ENCODE measurements around the gene CTLA4. TPM values are rescaled to one million over a fixed set of nuclear protein-coding genes. Genes with fewer than 3 reads are reported as not detected.

Gene CTLA4
- total RNA-seq, 2 experiments from 2014 or later = not detected

- BruUV-seq (replicated peaks) = no TSS peak
- Histone ChIP-seq H4K20me1 (ENCODE audit: insufficient read depth, low read length) (no peaks in the 10 kb centered on the region), H2AFZ (ENCODE audit: low read length) (no peak overlapping the region), H3K36me3 (ENCODE audit: insufficient read depth, low read length) (no peaks in the 10 kb centered on the region), H3K4me3 (ENCODE audit: low read depth, low read length, poor library complexity, severe bottlenecking) (no peak overlapping the region), H3K27ac (ENCODE audit: low read depth, low read length, poor library complexity, severe bottlenecking) (no peak overlapping the region), H3K4me1 (ENCODE audit: insufficient read depth, low read length, poor library complexity, severe bottlenecking) (peaks cover 16% of the 10 kb centered on the region), H3K9me3 (ENCODE audit: low read length) (peaks cover 7% of the 10 kb centered on the region; the same call in 1 of the 2 replicates), H3K9me2 (ENCODE audit: insufficient read depth, low read length) (no peaks in the 10 kb centered on the region), H3K4me2 (ENCODE audit: low read length) (no peak overlapping the region), H3K79me2 (ENCODE audit: insufficient read depth, low read depth, low read length) (no peaks in the 10 kb centered on the region)
- TF ChIP-seq EZH2phosphoT487 (IDR thresholded peaks at IDR 0.05; ENCODE audit: borderline replicate concordance, low read depth, low read length) = no peak
- TF ChIP-seq CTCF (conservative IDR thresholded peaks at IDR 0.05; ENCODE audit: low read length) = no peak
- no peak for DNase-seq (ENCODE audit: low spot score)
- ChIA-PET POLR2A (no interaction called here), CTCF (ENCODE audit: unreplicated experiment) (no interaction called here)
- intact Hi-C loops (cut with micrococcal nuclease; ENCODE audit: unreplicated experiment) = no loop called here
Measured at GRCh38 chr2:203823173-203823572, 44.4 kb upstream of the CTLA4 start.

- no peak for DNase-seq (ENCODE audit: low spot score)
- Histone ChIP-seq H2AFZ (ENCODE audit: low read length) (no peak overlapping the region), H3K9me2 (ENCODE audit: insufficient read depth, low read length) (no peaks in the 10 kb centered on the region), H3K79me2 (ENCODE audit: insufficient read depth, low read depth, low read length) (no peaks in the 10 kb centered on the region), H3K4me2 (ENCODE audit: low read length) (no peak overlapping the region), H3K4me3 (ENCODE audit: low read depth, low read length, poor library complexity, severe bottlenecking) (no peak overlapping the region), H3K9me3 (ENCODE audit: low read length) (peaks cover 7% of the 10 kb centered on the region; the same call in 1 of the 2 replicates), H3K27ac (ENCODE audit: low read depth, low read length, poor library complexity, severe bottlenecking) (no peak overlapping the region), H3K4me1 (ENCODE audit: insufficient read depth, low read length, poor library complexity, severe bottlenecking) (peaks cover 16% of the 10 kb centered on the region), H3K36me3 (ENCODE audit: insufficient read depth, low read length) (no peaks in the 10 kb centered on the region), H4K20me1 (ENCODE audit: insufficient read depth, low read length) (no peaks in the 10 kb centered on the region)
- POLR2A ChIA-PET = interaction anchor here (0.7 kb wide), 1 partner anchor 13 kb away, joined by 3 read pairs; no protein-coding TSS in a partner anchor
- intact Hi-C loops (cut with micrococcal nuclease; ENCODE audit: unreplicated experiment) = no loop called here
- no peak for TF ChIP-seq EZH2phosphoT487 (IDR thresholded peaks at IDR 0.05; ENCODE audit: borderline replicate concordance, low read depth, low read length)
- TF ChIP-seq CTCF (conservative IDR thresholded peaks at IDR 0.05; ENCODE audit: low read length) = no peak
- CTCF ChIA-PET (ENCODE audit: unreplicated experiment) = no interaction called here
- BruUV-seq (replicated peaks) = no TSS peak
Measured at GRCh38 chr2:203824057-203824456, 43.5 kb upstream of the CTLA4 start.

- ChIA-PET CTCF (ENCODE audit: unreplicated experiment) (no interaction called here), POLR2A (interaction anchor here (0.5 to 0.7 kb wide), 3 partner anchors 162 to 1813 kb away, joined by 3 read pairs; no protein-coding TSS in a partner anchor)
- no peaks in the 10 kb centered on the region for H4K20me1 ChIP-seq (ENCODE audit: insufficient read depth, low read length)
- H3K27ac ChIP-seq (ENCODE audit: low read depth, low read length, poor library complexity, severe bottlenecking) = no peak overlapping the region
- no peaks in the 10 kb centered on the region for H3K9me2 ChIP-seq (ENCODE audit: insufficient read depth, low read length)
- no peak for DNase-seq (ENCODE audit: low spot score)
- H3K36me3 ChIP-seq (ENCODE audit: insufficient read depth, low read length) = no peaks in the 10 kb centered on the region
- intact Hi-C loops (cut with micrococcal nuclease; ENCODE audit: unreplicated experiment) = no loop called here
- H3K4me3 ChIP-seq (ENCODE audit: low read depth, low read length, poor library complexity, severe bottlenecking) = no peak overlapping the region
- H2AFZ ChIP-seq (ENCODE audit: low read length) = no peak overlapping the region
- TF ChIP-seq EZH2phosphoT487 (IDR thresholded peaks at IDR 0.05; ENCODE audit: borderline replicate concordance, low read depth, low read length) (no peak), CTCF (conservative IDR thresholded peaks at IDR 0.05; ENCODE audit: low read length) (no peak)
- H3K4me1 ChIP-seq (ENCODE audit: insufficient read depth, low read length, poor library complexity, severe bottlenecking) = peaks cover 16% of the 10 kb centered on the region
- peaks cover 7% of the 10 kb centered on the region; the same call in 1 of the 2 replicates for H3K9me3 ChIP-seq (ENCODE audit: low read length)
- BruUV-seq (replicated peaks) = no TSS peak
- H3K79me2 ChIP-seq (ENCODE audit: insufficient read depth, low read depth, low read length) = no peaks in the 10 kb centered on the region
- no peak overlapping the region for H3K4me2 ChIP-seq (ENCODE audit: low read length)
Measured at GRCh38 chr2:203824603-203825002, 43.0 kb upstream of the CTLA4 start.

All from OCI-LY7 (cell line).